ENCODE data around the gene ZHX3. TPM values are rescaled to one million over a fixed set of nuclear protein-coding genes. Genes with fewer than 3 reads are reported as not detected.

The ZHX3 gene
- total RNA-seq, 1 donor from 2014 or later: 53.3 TPM

- no peak for DNase-seq (ENCODE audit: low spot score in 2 of 2)
- no peaks in the 10 kb centered on the region for H3K36me3 ChIP-seq
- H3K4me3 ChIP-seq: no peak overlapping the region
- H3K4me1 ChIP-seq: peaks cover 14 to 31% of the 10 kb centered on the region in 2 donors
- TF ChIP-seq CTCF (IDR thresholded peaks at IDR 0.05): no peak
- H3K9me3 ChIP-seq: no peaks in the 10 kb centered on the region
- no peak overlapping the region for H3K27ac ChIP-seq
- H3K27me3 ChIP-seq: no peaks in the 10 kb centered on the region
- intact Hi-C loops (cut with DNase I): no loop called here
Observed at GRCh38 chr20:41306061-41306727, 11.3 kb downstream of the ZHX3 start.

GRCh38 chr20:41304424-41305079 lies 13.0 kb downstream of the ZHX3 start:
- Histone ChIP-seq H3K36me3 (no peaks in the 10 kb centered on the region), H3K27me3 (no peaks in the 10 kb centered on the region), H3K4me3 (no peak overlapping the region), H3K9me3 (no peaks in the 10 kb centered on the region), H3K4me1 (peaks cover 11 to 22% of the 10 kb centered on the region in 2 donors), H3K27ac (no peak overlapping the region)
- intact Hi-C loops (cut with DNase I): no loop called here
- DNase-seq (ENCODE audit: low spot score in 2 of 2): no peak
- TF ChIP-seq CTCF (IDR thresholded peaks at IDR 0.05): no peak

GRCh38 chr20:41304002-41304401 lies 13.5 kb downstream of the ZHX3 start:
- DNase-seq (ENCODE audit: low spot score in 2 of 2): no peak
- H3K27ac ChIP-seq: no peak overlapping the region
- H3K27me3 ChIP-seq: no peaks in the 10 kb centered on the region
- no peaks in the 10 kb centered on the region for H3K9me3 ChIP-seq
- intact Hi-C loops (cut with DNase I): no loop called here
- no peaks in the 10 kb centered on the region for H3K36me3 ChIP-seq
- no peak for TF ChIP-seq CTCF (IDR thresholded peaks at IDR 0.05)
- no peak overlapping the region for H3K4me3 ChIP-seq
- H3K4me1 ChIP-seq: peaks cover 6 to 19% of the 10 kb centered on the region in 2 donors

- intact Hi-C loops (cut with DNase I): no loop called here
- Histone ChIP-seq H3K9me3 (no peaks in the 10 kb centered on the region), H3K36me3 (no peaks in the 10 kb centered on the region), H3K4me3 (no peak overlapping the region), H3K27me3 (no peaks in the 10 kb centered on the region), H3K27ac (peak overlapping the region in 1 of 2 donors; percentile 24), H3K4me1 (peaks cover 0 to 10% of the 10 kb centered on the region in 2 donors)
- no peak for DNase-seq (ENCODE audit: low spot score in 2 of 2)
- no peak for TF ChIP-seq CTCF (IDR thresholded peaks at IDR 0.05)
Observed at GRCh38 chr20:41300886-41301285, 16.6 kb downstream of the ZHX3 start.

- Histone ChIP-seq H3K4me1 (peaks cover 0 to 15% of the 10 kb centered on the region in 2 donors), H3K4me3 (no peak overlapping the region), H3K36me3 (no peaks in the 10 kb centered on the region), H3K27ac (peak overlapping the region in 1 of 2 donors; percentile 24), H3K27me3 (no peaks in the 10 kb centered on the region), H3K9me3 (no peaks in the 10 kb centered on the region)
- intact Hi-C loops (cut with DNase I): no loop called here
- TF ChIP-seq CTCF (IDR thresholded peaks at IDR 0.05): no peak
- DNase-seq (ENCODE audit: low spot score in 2 of 2): no peak
Observed at GRCh38 chr20:41300383-41300782, 17.1 kb downstream of the ZHX3 start.
